HG03439 (cell line): ENCODE data around the gene AMPD2.

Source experiments
- ATAC-seq: cut with Tn5 transposase; IDR thresholded peaks from one replicate; pipeline ENCODE4 v1.9.1; 2021; ENCODE audit warnings: mild to moderate bottlenecking, moderate library complexity; ENCODE audit not compliant: unreplicated experiment

AMPD2 gene

GRCh38 chr1:109616391-109616790 lies 3.2 kb upstream of the AMPD2 start:
- no peak for ATAC-seq

GRCh38 chr1:109617291-109617801 lies 2.3 kb upstream of the AMPD2 start:
- no peak for ATAC-seq

GRCh38 chr1:109618661-109619575 lies 719 bp upstream of the AMPD2 start:
- no peak for ATAC-seq

- ATAC-seq, result peak; percentile 1
These were observed 759 bp downstream of the AMPD2 start for GRCh38 chr1:109620401-109620791.

- ATAC-seq, result peak; percentile 61
These were observed 1.2 kb downstream of the AMPD2 start for GRCh38 chr1:109620841-109621286.

GRCh38 chr1:109621379-109622136 lies 1.9 kb downstream of the AMPD2 start:
- ATAC-seq, result no peak

- ATAC-seq, result no peak
These were observed 2.7 kb downstream of the AMPD2 start for GRCh38 chr1:109622137-109622892.

GRCh38 chr1:109622895-109623294 lies 3.3 kb downstream of the AMPD2 start:
- no peak for ATAC-seq

GRCh38 chr1:109623601-109624161 lies 4.0 kb downstream of the AMPD2 start:
- no peak for ATAC-seq

- no peak for ATAC-seq
These were observed 4.8 kb downstream of the AMPD2 start for GRCh38 chr1:109624201-109625010.

GRCh38 chr1:109625176-109625575 lies 5.5 kb downstream of the AMPD2 start:
- ATAC-seq, result no peak

GRCh38 chr1:109625601-109626560 lies 6.2 kb downstream of the AMPD2 start:
- ATAC-seq, result no peak

- ATAC-seq, result no peak
These were observed 7.2 kb downstream of the AMPD2 start for GRCh38 chr1:109626682-109627408.

GRCh38 chr1:109627692-109628399 lies 8.2 kb downstream of the AMPD2 start:
- ATAC-seq, result no peak

- no peak for ATAC-seq
These were observed 9.1 kb downstream of the AMPD2 start for GRCh38 chr1:109628540-109629321.

GRCh38 chr1:109629372-109630030 lies 9.9 kb downstream of the AMPD2 start:
- no peak for ATAC-seq
